K562 (cell line): Measurements from ENCODE around the gene KCNJ14. TPM values are rescaled to one million over a fixed set of nuclear protein-coding genes. Genes with fewer than 3 reads are reported as not detected.

Experiments used
- AFF4 ChIP-seq: sonication (generic); formaldehyde crosslinking; IDR thresholded peaks from 2 replicates; pipeline ENCODE4 v1.8.0; 2023; ENCODE audit warnings: mild to moderate bottlenecking, missing genetic modification reagents
- ARID2 ChIP-seq: fragments of 450-650 bp; IDR thresholded peaks from 2 replicates; pipeline ENCODE4 v1.6.1; 2017; ENCODE audit warnings: antibody characterized with exemption, mild to moderate bottlenecking
- CEBPZ ChIP-seq: fragments of 150-350 bp; IDR thresholded peaks from 2 replicates; pipeline ENCODE4 v1.6.1; 2014; ENCODE audit warnings: low read depth, mild to moderate bottlenecking, low read length, borderline replicate concordance
- FOXA1 ChIP-seq: fragments of 450-650 bp; IDR thresholded peaks from 2 replicates; pipeline ENCODE4 v1.6.1; 2016; ENCODE audit warnings: mild to moderate bottlenecking, borderline replicate concordance
- GABPB1 ChIP-seq: sonication (generic); formaldehyde crosslinking; IDR thresholded peaks from 2 replicates; pipeline ENCODE4 v1.8.0; 2022; ENCODE audit warnings: mild to moderate bottlenecking, missing genetic modification reagents
- GABPB2 ChIP-seq: fragments of 250-450 bp; sonication (Bioruptor Pico); conservative IDR thresholded peaks from 2 replicates; pipeline ENCODE4 v1.5.1; 2021; ENCODE audit warnings: mild to moderate bottlenecking
- GTF2A2 ChIP-seq: IDR thresholded peaks from 2 replicates; pipeline ENCODE4 v1.6.1; 2016; ENCODE audit warnings: mild to moderate bottlenecking, missing genetic modification characterization, missing compliant biosample characterization
- KAT7 ChIP-seq: sonication (generic); formaldehyde crosslinking; IDR thresholded peaks from 2 replicates; pipeline ENCODE4 v1.8.0; 2022; ENCODE audit warnings: missing genetic modification reagents, mild to moderate bottlenecking, borderline replicate concordance
- KLF1 ChIP-seq: fragments of 450-650 bp; IDR thresholded peaks from 2 replicates; pipeline ENCODE4 v1.6.1; 2016; ENCODE audit warnings: missing genetic modification characterization, missing compliant biosample characterization
- SREBF2 ChIP-seq: sonication (generic); formaldehyde crosslinking; IDR thresholded peaks from 2 replicates; pipeline ENCODE4 v1.4.0; 2020; ENCODE audit warnings: mild to moderate bottlenecking, missing genetic modification reagents
- TOE1 ChIP-seq, 2 experiments: fragments of 450-650 bp in 1 of 2; sonication (generic) in 1 of 2; formaldehyde crosslinking in 1 of 2; IDR thresholded peaks; 2 replicates each; pipeline versions ENCODE4 v1.7.1 to v1.8.0; 2016 to 2022; ENCODE audit warnings: borderline replicate concordance in 2 of 2, mild to moderate bottlenecking in 2 of 2, antibody characterized with exemption in 1 of 2, inconsistent platforms in 1 of 2, low read depth in 1 of 2, missing genetic modification reagents in 1 of 2, moderate library complexity in 1 of 2
- TRIM24 ChIP-seq, 2 experiments: fragments of 450-650 bp; IDR thresholded peaks; 2 replicates each; pipeline ENCODE4 v1.6.1; 2016
- TRIM28 ChIP-seq: fragments of 450-650 bp; IDR thresholded peaks from 2 replicates; pipeline ENCODE4 v1.6.1; 2017
- WHSC1 ChIP-seq: IDR thresholded peaks from one replicate; pipeline ENCODE4 v1.6.1; 2012; ENCODE audit warnings: low read length, control low read depth, inconsistent platforms
- polyA plus RNA-seq, 8 experiments: library from polyadenylated mRNA; depleted of rRNA in 4 of 8; stranded (reverse) in 5 of 8; unstranded in 3 of 8; fragments of >200 nt; fragmentation: Nextera tagmentation in 2 of 8; fragmentation: Illumina TruSeq in 1 of 8; extraction: Ambion mirVana in 2 of 8; extraction: Trizol in 1 of 8; gene quantifications; 2 replicates each; pipeline versions ENCODE4 v1.2.1 to v1.2.3, GENCODE V29; 2011 to 2014; ENCODE audit warnings: inconsistent platforms in 1 of 8, missing spikeins in 1 of 8
- total RNA-seq, 7 experiments: library from RNA; depleted of rRNA in 6 of 7; stranded (reverse); fragments of >200 nt in 6 of 7; fragmentation: Illumina TruSeq in 2 of 7; extraction: Trizol in 2 of 7; gene quantifications; 2 replicates each; pipeline versions ENCODE4 v1.2.1 to v1.2.3, GENCODE V29; 2011 to 2021; ENCODE audit warnings: low replicate concordance in 1 of 7
- TF ChIP-seq, protein P1 (sequence below): fragments of 450-650 bp; conservative IDR thresholded peaks from 2 replicates; pipeline ENCODE4 v1.6.1; 2016; ENCODE audit warnings: missing genetic modification characterization, low read depth, mild to moderate bottlenecking, control low read depth, missing compliant biosample characterization
- TF ChIP-seq, protein P2 (sequence below): sonication (generic); formaldehyde crosslinking; IDR thresholded peaks from 2 replicates; pipeline ENCODE4 v1.5.0; 2020; ENCODE audit warnings: missing genetic modification reagents
- TF ChIP-seq, protein P3 (sequence below): sonication (generic); formaldehyde crosslinking; IDR thresholded peaks from 2 replicates; pipeline ENCODE4 v1.8.0; 2022; ENCODE audit warnings: mild to moderate bottlenecking, low read depth, missing genetic modification reagents

KCNJ14 gene
- total and polyA plus RNA-seq, 9 of the 15 experiments (the other 6 are each of a cell fraction or from before 2014, with no cell fraction given): 0.15 to 1.6 (median 0.49) TPM

- TF ChIP-seq AFF4 (CRISPR knock-in tag) (no peak), TRIM24 (IDR thresholded peaks at IDR 0.05) (no peak), FOXA1 (no peak), TRIM28 (no peak), GTF2A2 (tag) (no peak), GABPB2 (CRISPR knock-in tag) (no peak), KAT7 (no peak), GABPB1 (no peak), ARID2 (peak; percentile 84), SREBF2 (CRISPR knock-in tag) (no peak), KLF1 (tag) (no peak), TOE1 (IDR thresholded peaks at IDR 0.05; ENCODE audit: borderline replicate concordance) (no peak), TOE1 (CRISPR knock-in tag; IDR thresholded peaks at IDR 0.05; ENCODE audit: borderline replicate concordance, low read depth) (no peak), WHSC1 (no peak), CEBPZ (no peak)
- TF ChIP-seq, protein P1, sequence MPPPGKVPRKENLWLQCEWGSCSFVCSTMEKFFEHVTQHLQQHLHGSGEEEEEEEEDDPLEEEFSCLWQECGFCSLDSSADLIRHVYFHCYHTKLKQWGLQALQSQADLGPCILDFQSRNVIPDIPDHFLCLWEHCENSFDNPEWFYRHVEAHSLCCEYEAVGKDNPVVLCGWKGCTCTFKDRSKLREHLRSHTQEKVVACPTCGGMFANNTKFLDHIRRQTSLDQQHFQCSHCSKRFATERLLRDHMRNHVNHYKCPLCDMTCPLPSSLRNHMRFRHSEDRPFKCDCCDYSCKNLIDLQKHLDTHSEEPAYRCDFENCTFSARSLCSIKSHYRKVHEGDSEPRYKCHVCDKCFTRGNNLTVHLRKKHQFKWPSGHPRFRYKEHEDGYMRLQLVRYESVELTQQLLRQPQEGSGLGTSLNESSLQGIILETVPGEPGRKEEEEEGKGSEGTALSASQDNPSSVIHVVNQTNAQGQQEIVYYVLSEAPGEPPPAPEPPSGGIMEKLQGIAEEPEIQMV (tag): no peak
- TF ChIP-seq, protein P2, sequence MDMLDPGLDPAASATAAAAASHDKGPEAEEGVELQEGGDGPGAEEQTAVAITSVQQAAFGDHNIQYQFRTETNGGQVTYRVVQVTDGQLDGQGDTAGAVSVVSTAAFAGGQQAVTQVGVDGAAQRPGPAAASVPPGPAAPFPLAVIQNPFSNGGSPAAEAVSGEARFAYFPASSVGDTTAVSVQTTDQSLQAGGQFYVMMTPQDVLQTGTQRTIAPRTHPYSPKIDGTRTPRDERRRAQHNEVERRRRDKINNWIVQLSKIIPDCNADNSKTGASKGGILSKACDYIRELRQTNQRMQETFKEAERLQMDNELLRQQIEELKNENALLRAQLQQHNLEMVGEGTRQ: no peak
- TF ChIP-seq, protein P3, sequence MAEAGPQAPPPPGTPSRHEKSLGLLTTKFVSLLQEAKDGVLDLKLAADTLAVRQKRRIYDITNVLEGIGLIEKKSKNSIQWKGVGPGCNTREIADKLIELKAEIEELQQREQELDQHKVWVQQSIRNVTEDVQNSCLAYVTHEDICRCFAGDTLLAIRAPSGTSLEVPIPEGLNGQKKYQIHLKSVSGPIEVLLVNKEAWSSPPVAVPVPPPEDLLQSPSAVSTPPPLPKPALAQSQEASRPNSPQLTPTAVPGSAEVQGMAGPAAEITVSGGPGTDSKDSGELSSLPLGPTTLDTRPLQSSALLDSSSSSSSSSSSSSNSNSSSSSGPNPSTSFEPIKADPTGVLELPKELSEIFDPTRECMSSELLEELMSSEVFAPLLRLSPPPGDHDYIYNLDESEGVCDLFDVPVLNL (CRISPR knock-in tag): no peak
Measured at GRCh38 chr19:48506138-48506733, 50.9 kb downstream of the KCNJ14 start (continued).
